Measurements from ENCODE around the gene PIK3R1.

DNA sequence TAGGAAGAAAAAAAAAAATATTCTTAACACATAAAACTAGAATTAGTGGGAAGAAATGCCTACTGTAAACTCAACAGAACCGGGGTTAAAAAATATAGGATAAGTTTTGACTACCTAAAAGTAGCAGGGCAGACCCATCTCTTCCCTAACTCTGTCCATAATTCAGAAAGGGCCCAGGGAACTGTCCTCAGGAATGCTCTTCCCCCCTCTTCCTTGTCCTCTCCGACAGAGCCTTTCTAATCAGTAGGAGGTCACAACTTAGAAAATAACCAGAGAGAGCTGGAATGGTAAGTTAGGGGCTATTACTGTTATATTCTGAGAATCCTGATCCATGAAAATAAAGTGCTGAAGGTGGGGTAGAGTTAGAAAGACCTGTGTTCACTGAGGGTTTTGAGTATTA lies 22.2 kb downstream of the PIK3R1 start:
- no peak for TF ChIP-seq POLR2A (IDR thresholded peaks at IDR 0.05)
- TF ChIP-seq, protein P1, sequence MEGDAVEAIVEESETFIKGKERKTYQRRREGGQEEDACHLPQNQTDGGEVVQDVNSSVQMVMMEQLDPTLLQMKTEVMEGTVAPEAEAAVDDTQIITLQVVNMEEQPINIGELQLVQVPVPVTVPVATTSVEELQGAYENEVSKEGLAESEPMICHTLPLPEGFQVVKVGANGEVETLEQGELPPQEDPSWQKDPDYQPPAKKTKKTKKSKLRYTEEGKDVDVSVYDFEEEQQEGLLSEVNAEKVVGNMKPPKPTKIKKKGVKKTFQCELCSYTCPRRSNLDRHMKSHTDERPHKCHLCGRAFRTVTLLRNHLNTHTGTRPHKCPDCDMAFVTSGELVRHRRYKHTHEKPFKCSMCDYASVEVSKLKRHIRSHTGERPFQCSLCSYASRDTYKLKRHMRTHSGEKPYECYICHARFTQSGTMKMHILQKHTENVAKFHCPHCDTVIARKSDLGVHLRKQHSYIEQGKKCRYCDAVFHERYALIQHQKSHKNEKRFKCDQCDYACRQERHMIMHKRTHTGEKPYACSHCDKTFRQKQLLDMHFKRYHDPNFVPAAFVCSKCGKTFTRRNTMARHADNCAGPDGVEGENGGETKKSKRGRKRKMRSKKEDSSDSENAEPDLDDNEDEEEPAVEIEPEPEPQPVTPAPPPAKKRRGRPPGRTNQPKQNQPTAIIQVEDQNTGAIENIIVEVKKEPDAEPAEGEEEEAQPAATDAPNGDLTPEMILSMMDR (IDR thresholded peaks at IDR 0.05): no peak
- no peak for TF ChIP-seq POLR2AphosphoS5 (IDR thresholded peaks at IDR 0.05)
- no peak for TF ChIP-seq EP300 (IDR thresholded peaks at IDR 0.05)

Data from stomach (tissue), 4 donors.